Mesenchymal stem cell (in vitro differentiated cells and primary cell): Measurements from ENCODE around the gene TUBA8.

Experiments used
- DNase-seq: peaks from one replicate; pipeline ENCODE4 v3.0.0-alpha.2; 2013
- H2AFZ ChIP-seq: one replicate; pipeline ENCODE4 v1.6.1; 2013; ENCODE audit warnings: low read depth, mild to moderate bottlenecking, control low read depth, inconsistent platforms, low read length, moderate library complexity
- H2AK5ac ChIP-seq: 2 replicates; pipeline ENCODE4 v1.6.1; 2013; ENCODE audit warnings: low read length, moderate library complexity, mild to moderate bottlenecking, inconsistent platforms; ENCODE audit not compliant: severe bottlenecking
- H2BK120ac ChIP-seq: one replicate; pipeline ENCODE4 v1.6.1; 2013; ENCODE audit warnings: low read depth, mild to moderate bottlenecking, inconsistent platforms, low read length, moderate library complexity
- H2BK12ac ChIP-seq, 2 experiments: one replicate each; pipeline ENCODE4 v1.6.1; 2013; ENCODE audit warnings: inconsistent platforms in 2 of 2, low read length in 2 of 2, mild to moderate bottlenecking in 2 of 2, moderate library complexity in 2 of 2, control low read depth in 1 of 2
- H2BK15ac ChIP-seq: one replicate; pipeline ENCODE4 v1.6.1; 2013; ENCODE audit warnings: mild to moderate bottlenecking, low read depth, inconsistent platforms; ENCODE audit not compliant: poor library complexity, severe bottlenecking
- H2BK5ac ChIP-seq: 2 replicates; pipeline ENCODE4 v1.6.1; 2013; ENCODE audit warnings: low read depth, mild to moderate bottlenecking, low read length, control low read depth, inconsistent platforms; ENCODE audit not compliant: poor library complexity, severe bottlenecking
- H3K14ac ChIP-seq, 2 experiments: one replicate each; pipeline ENCODE4 v1.6.1; 2013; ENCODE audit warnings: inconsistent platforms in 2 of 2, low read length in 2 of 2, control low read depth in 1 of 2, mild to moderate bottlenecking in 1 of 2, moderate library complexity in 1 of 2
- H3K18ac ChIP-seq, 2 experiments: one replicate each; pipeline ENCODE4 v1.6.1; 2013; ENCODE audit warnings: inconsistent platforms in 2 of 2, low read length in 2 of 2, control low read depth in 1 of 2, low read depth in 1 of 2, mild to moderate bottlenecking in 1 of 2
- H3K23ac ChIP-seq, 2 experiments: one replicate each; pipeline ENCODE4 v1.6.1; 2013; ENCODE audit warnings: inconsistent platforms in 2 of 2, low read length in 2 of 2, mild to moderate bottlenecking in 2 of 2, moderate library complexity in 2 of 2, control low read depth in 1 of 2
- H3K27ac ChIP-seq: 2 replicates; pipeline ENCODE4 v1.5.1; 2013; ENCODE audit warnings: mild to moderate bottlenecking, moderate library complexity, low read length, control low read depth, inconsistent platforms; ENCODE audit not compliant: poor library complexity, severe bottlenecking
- H3K27me3 ChIP-seq, 2 experiments: 2 replicates each; pipeline versions ENCODE4 v1.6.1 to v1.7.0; 2013; ENCODE audit warnings: low read length in 2 of 2, mild to moderate bottlenecking in 2 of 2, moderate library complexity in 2 of 2, control low read depth in 1 of 2, inconsistent platforms in 1 of 2; ENCODE audit not compliant: control insufficient read depth in 1 of 2, insufficient read depth in 1 of 2
- H3K36me3 ChIP-seq, 2 experiments: 2 replicates each; pipeline versions ENCODE4 v1.6.1 to v1.7.0; 2013; ENCODE audit warnings: low read length in 2 of 2, control low read depth in 1 of 2, inconsistent platforms in 1 of 2, low read depth in 1 of 2, mild to moderate bottlenecking in 1 of 2; ENCODE audit not compliant: insufficient read depth in 2 of 2, control insufficient read depth in 1 of 2
- H3K4ac ChIP-seq, 2 experiments: one replicate each; pipeline ENCODE4 v1.6.1; 2013; ENCODE audit warnings: inconsistent platforms in 2 of 2, low read length in 2 of 2, mild to moderate bottlenecking in 2 of 2, moderate library complexity in 2 of 2, control low read depth in 1 of 2, low read depth in 1 of 2
- H3K4me1 ChIP-seq: 2 replicates; pipeline ENCODE4 v1.6.1; 2013; ENCODE audit warnings: low read depth, low read length, control low read depth; ENCODE audit not compliant: control insufficient read depth, insufficient read depth
- H3K4me2 ChIP-seq: 2 replicates; pipeline ENCODE4 v1.6.1; 2013; ENCODE audit warnings: low read length, mild to moderate bottlenecking, inconsistent platforms; ENCODE audit not compliant: poor library complexity, severe bottlenecking
- H3K4me3 ChIP-seq, 2 experiments: 2 replicates each; pipeline versions ENCODE4 v1.5.1 to v1.7.0; 2013; ENCODE audit warnings: low read length in 2 of 2, mild to moderate bottlenecking in 2 of 2, control low read depth in 1 of 2, low read depth in 1 of 2; ENCODE audit not compliant: insufficient read depth in 1 of 2
- H3K79me1 ChIP-seq: replicated peaks from 2 replicates; pipeline ENCODE4 v1.6.1; 2013; ENCODE audit warnings: mild to moderate bottlenecking, control low read depth, low read length, inconsistent platforms; ENCODE audit not compliant: poor library complexity, severe bottlenecking
- H3K9ac ChIP-seq: 2 replicates; pipeline ENCODE4 v1.7.0; 2013; ENCODE audit warnings: mild to moderate bottlenecking, low read length, moderate library complexity
- H3K9me3 ChIP-seq: 2 replicates; pipeline ENCODE4 v1.7.0; 2013; ENCODE audit warnings: mild to moderate bottlenecking, low read length; ENCODE audit not compliant: control insufficient read depth
- H4K8ac ChIP-seq: one replicate; pipeline ENCODE4 v1.6.1; 2013; ENCODE audit warnings: inconsistent platforms, mild to moderate bottlenecking, low read length, moderate library complexity
- H4K91ac ChIP-seq: one replicate; pipeline ENCODE4 v1.6.1; 2013; ENCODE audit warnings: mild to moderate bottlenecking, low read length, inconsistent platforms
- WGBS: methylation state at CpG from one replicate; pipeline ENCODE4 v1.1.7; 2013; ENCODE audit warnings: mixed read lengths; 5-methylcytosine and 5-hydroxymethylcytosine counted together

TUBA8 gene

GRCh38 chr22:18082467-18082866 lies 28.1 kb upstream of the TUBA8 start:
- Histone ChIP-seq H3K23ac (no peak overlapping the region), H3K9ac (no peak overlapping the region), H2AFZ (no peak overlapping the region), H3K79me1 (peaks cover 21% of the 10 kb centered on the region), H3K4ac (no peak overlapping the region), H3K4me3 (no peak overlapping the region), H3K9me3 (no peaks in the 10 kb centered on the region), H2BK12ac (no peak overlapping the region), H3K4me2 (no peak overlapping the region), H2BK15ac (no peak overlapping the region), H2AK5ac (no peak overlapping the region), H3K36me3 (peaks cover 32 to 63% of the 10 kb centered on the region in 2 experiments), H3K18ac (no peak overlapping the region), H3K14ac (no peak overlapping the region), H2BK120ac (no peak overlapping the region), H3K27ac (no peak overlapping the region), H4K8ac (no peak overlapping the region), H3K27me3 (no peaks in the 10 kb centered on the region), H2BK5ac (no peak overlapping the region), H4K91ac (no peak overlapping the region), H3K4me1 (peaks cover 5% of the 10 kb centered on the region)
- no peak for DNase-seq
- WGBS: 75% methylated on average over 1 of the region's 2 CpGs

GRCh38 chr22:18083406-18083805 lies 27.2 kb upstream of the TUBA8 start:
- Histone ChIP-seq H2BK12ac (no peak overlapping the region), H3K27ac (no peak overlapping the region), H4K91ac (no peak overlapping the region), H3K27me3 (no peaks in the 10 kb centered on the region), H2BK5ac (no peak overlapping the region), H3K23ac (no peak overlapping the region), H4K8ac (no peak overlapping the region), H3K18ac (no peak overlapping the region), H3K4me1 (peaks cover 9% of the 10 kb centered on the region), H3K4me2 (no peak overlapping the region), H3K36me3 (peaks cover 42 to 73% of the 10 kb centered on the region in 2 experiments), H3K9ac (no peak overlapping the region), H3K4me3 (no peak overlapping the region), H2BK120ac (no peak overlapping the region), H2BK15ac (no peak overlapping the region), H3K14ac (no peak overlapping the region), H3K79me1 (peaks cover 23% of the 10 kb centered on the region), H3K4ac (no peak overlapping the region), H3K9me3 (no peaks in the 10 kb centered on the region), H2AFZ (no peak overlapping the region), H2AK5ac (no peak overlapping the region)
- 98% methylated on average over 10 of the region's 10 CpGs for WGBS
- DNase-seq: no peak

GRCh38 chr22:18085188-18085587 lies 25.4 kb upstream of the TUBA8 start:
- Histone ChIP-seq H3K27ac (no peak overlapping the region), H4K8ac (no peak overlapping the region), H3K4me1 (peaks cover 12% of the 10 kb centered on the region), H3K79me1 (peaks cover 23% of the 10 kb centered on the region), H2BK5ac (no peak overlapping the region), H2AFZ (no peak overlapping the region), H4K91ac (no peak overlapping the region), H3K23ac (no peak overlapping the region), H3K27me3 (no peaks in the 10 kb centered on the region), H3K36me3 (peaks cover 54 to 78% of the 10 kb centered on the region in 2 experiments), H3K9me3 (no peaks in the 10 kb centered on the region), H3K4me3 (no peak overlapping the region), H3K14ac (no peak overlapping the region), H3K9ac (no peak overlapping the region), H2AK5ac (no peak overlapping the region), H2BK12ac (no peak overlapping the region), H2BK120ac (no peak overlapping the region), H2BK15ac (no peak overlapping the region), H3K4ac (no peak overlapping the region), H3K18ac (no peak overlapping the region), H3K4me2 (no peak overlapping the region)
- DNase-seq: no peak

- WGBS: 72% methylated on average over 9 of the region's 13 CpGs
- H3K18ac ChIP-seq: no peak overlapping the region
- no peak overlapping the region for H3K9ac ChIP-seq
- peaks cover 61 to 69% of the 10 kb centered on the region in 2 experiments for H3K36me3 ChIP-seq
- no peaks in the 10 kb centered on the region for H3K27me3 ChIP-seq
- no peak overlapping the region for H3K4me2 ChIP-seq
- no peak for DNase-seq
- H2BK15ac ChIP-seq: no peak overlapping the region
- H2BK12ac ChIP-seq: no peak overlapping the region
- H2BK120ac ChIP-seq: no peak overlapping the region
- H4K8ac ChIP-seq: no peak overlapping the region
- H2AFZ ChIP-seq: no peak overlapping the region
- no peak overlapping the region for H3K23ac ChIP-seq
- H3K27ac ChIP-seq: no peak overlapping the region
- H3K9me3 ChIP-seq: no peaks in the 10 kb centered on the region
- no peak overlapping the region for H3K4me3 ChIP-seq
- H3K14ac ChIP-seq: no peak overlapping the region
- H3K4ac ChIP-seq: no peak overlapping the region
- peaks cover 10% of the 10 kb centered on the region for H3K4me1 ChIP-seq
- no peak overlapping the region for H4K91ac ChIP-seq
- peaks cover 23% of the 10 kb centered on the region for H3K79me1 ChIP-seq
- H2BK5ac ChIP-seq: no peak overlapping the region
- no peak overlapping the region for H2AK5ac ChIP-seq
Measured at GRCh38 chr22:18087350-18087855, 23.2 kb upstream of the TUBA8 start.
